ENCODE data around the gene HPRT1. TPM values are rescaled to one million over a fixed set of nuclear protein-coding genes. Genes with fewer than 3 reads are reported as not detected.
A peak's percentile ranks its signal among the peaks of the same experiment; 100 is the strongest.
"Not testable (repeated sequence)": the region's sequence is repeated elsewhere in the genome, so short reads cannot be mapped to it uniquely, and the experiment has no call there.

The HPRT1 gene
- total RNA-seq, 1 experiment from 2014 or later: 44.1 TPM

GRCh38 chrX:134462927-134463326, 3.0 kb downstream of the HPRT1 start:
- Histone ChIP-seq H3K4me1 (ENCODE audit: insufficient read depth, low read length) (peaks cover 13% of the 10 kb centered on the region), H3K9me3 (ENCODE audit: low read length) (no peaks in the 10 kb centered on the region), H3K36me3 (ENCODE audit: low read depth, low read length) (no peaks in the 10 kb centered on the region; the same call in 1 of the 2 replicates), H3K4me2 (ENCODE audit: low read length) (no peak overlapping the region), H3F3A (ENCODE audit: low read length, unreplicated experiment) (no peaks in the 10 kb centered on the region), H3K9ac (ENCODE audit: low read length) (no peak overlapping the region), H4K20me1 (ENCODE audit: low read length) (peaks cover 15% of the 10 kb centered on the region), H3K79me2 (ENCODE audit: low read length) (peaks cover 76% of the 10 kb centered on the region), H3K27me3 (ENCODE audit: low read length) (no peaks in the 10 kb centered on the region), H3K27ac (ENCODE audit: low read length) (no peak overlapping the region), H2AFZ (ENCODE audit: low read length) (no peak overlapping the region), H3K9me2 (replicated peaks; ENCODE audit: low read length) (no peaks in the 10 kb centered on the region), H3K4me3 (ENCODE audit: low read length) (no peak overlapping the region)
- BruUV-seq (replicated peaks): TSS peak; percentile 2
- ATAC-seq: no peak
- no peak for DNase-seq
- intact Hi-C loops (cut with micrococcal nuclease): loop anchor here (5.0 kb wide), 1 partner anchor 41 kb away; no protein-coding TSS in a partner anchor
- POLR2A ChIA-PET (ENCODE audit: unreplicated experiment): interaction anchor here (0.7 kb wide), 1 partner anchor 541 kb away, joined by 4 read pairs; no protein-coding TSS in a partner anchor
- TF ChIP-seq CTCF (conservative IDR thresholded peaks at IDR 0.05; ENCODE audit: low read depth, low read length) (no peak), EZH2 (IDR thresholded peaks at IDR 0.05; ENCODE audit: low read length, unreplicated experiment) (no peak), EZH2phosphoT487 (IDR thresholded peaks at IDR 0.05; ENCODE audit: borderline replicate concordance, low read length) (no peak)
- CTCF ChIA-PET: no interaction called here

- CTCF ChIA-PET; H3K27ac ChIP-seq (ENCODE audit: low read length); H3K4me2 ChIP-seq (ENCODE audit: low read length); BruUV-seq (replicated peaks); H3K27me3 ChIP-seq (ENCODE audit: low read length); H3K9me2 ChIP-seq (replicated peaks; ENCODE audit: low read length); H3K4me3 ChIP-seq (ENCODE audit: low read length); H3K9ac ChIP-seq (ENCODE audit: low read length); H2AFZ ChIP-seq (ENCODE audit: low read length); DNase-seq; ATAC-seq; POLR2A ChIA-PET (ENCODE audit: unreplicated experiment); H3K36me3 ChIP-seq (ENCODE audit: low read depth, low read length); H3K9me3 ChIP-seq (ENCODE audit: low read length); H3F3A ChIP-seq (ENCODE audit: low read length, unreplicated experiment): not testable (repeated sequence)
- intact Hi-C loops (cut with micrococcal nuclease): loop anchor here (5.0 kb wide), 1 partner anchor 42 kb away; no protein-coding TSS in a partner anchor
- Histone ChIP-seq H3K79me2 (ENCODE audit: low read length) (peaks cover 79% of the 10 kb centered on the region), H4K20me1 (ENCODE audit: low read length) (peaks cover 15% of the 10 kb centered on the region), H3K4me1 (ENCODE audit: insufficient read depth, low read length) (peaks cover 18% of the 10 kb centered on the region)
Observed at GRCh38 chrX:134464453-134464852, 4.5 kb downstream of the HPRT1 start.

- BruUV-seq (replicated peaks): no TSS peak
- TF ChIP-seq EZH2phosphoT487 (IDR thresholded peaks at IDR 0.05; ENCODE audit: borderline replicate concordance, low read length) (no peak), CTCF (conservative IDR thresholded peaks at IDR 0.05; ENCODE audit: low read depth, low read length) (no peak), EZH2 (IDR thresholded peaks at IDR 0.05; ENCODE audit: low read length, unreplicated experiment) (no peak)
- Histone ChIP-seq H3K79me2 (ENCODE audit: low read length) (peaks cover 64% of the 10 kb centered on the region), H3K9me3 (ENCODE audit: low read length) (no peaks in the 10 kb centered on the region), H3F3A (ENCODE audit: low read length, unreplicated experiment) (no peaks in the 10 kb centered on the region), H4K20me1 (ENCODE audit: low read length) (no peaks in the 10 kb centered on the region), H3K4me1 (ENCODE audit: insufficient read depth, low read length) (peaks cover 13% of the 10 kb centered on the region), H2AFZ (ENCODE audit: low read length) (no peak overlapping the region), H3K9me2 (replicated peaks; ENCODE audit: low read length) (no peaks in the 10 kb centered on the region), H3K9ac (ENCODE audit: low read length) (no peak overlapping the region), H3K4me3 (ENCODE audit: low read length) (no peak overlapping the region), H3K36me3 (ENCODE audit: low read depth, low read length) (peaks cover 2% of the 10 kb centered on the region; the same call in 1 of the 2 replicates), H3K27ac (ENCODE audit: low read length) (no peak overlapping the region), H3K27me3 (ENCODE audit: low read length) (no peaks in the 10 kb centered on the region), H3K4me2 (ENCODE audit: low read length) (no peak overlapping the region)
- ChIA-PET POLR2A (ENCODE audit: unreplicated experiment) (no interaction called here), CTCF (interaction anchor here (0.6 kb wide), 1 partner anchor 534 kb away, joined by 5 read pairs; no protein-coding TSS in a partner anchor)
- intact Hi-C loops (cut with micrococcal nuclease): no loop called here
- DNase-seq: peak; percentile 53
- peak; percentile 90 for ATAC-seq
Observed at GRCh38 chrX:134469486-134469885, 9.5 kb downstream of the HPRT1 start.

Measured in PC-3 (cell line).